Measurements from ENCODE around the gene ZW10.
A peak's percentile ranks its signal among the peaks of the same experiment; 100 is the strongest.

The ZW10 gene

GRCh38 chr11:113695207-113695606 is 78.3 kb downstream of the ZW10 start:
- ChIA-PET CTCF (no interaction called here), POLR2A (no interaction called here)
- DNase-seq (ENCODE audit: extremely low spot score), result no peak
- TF ChIP-seq, protein P1, sequence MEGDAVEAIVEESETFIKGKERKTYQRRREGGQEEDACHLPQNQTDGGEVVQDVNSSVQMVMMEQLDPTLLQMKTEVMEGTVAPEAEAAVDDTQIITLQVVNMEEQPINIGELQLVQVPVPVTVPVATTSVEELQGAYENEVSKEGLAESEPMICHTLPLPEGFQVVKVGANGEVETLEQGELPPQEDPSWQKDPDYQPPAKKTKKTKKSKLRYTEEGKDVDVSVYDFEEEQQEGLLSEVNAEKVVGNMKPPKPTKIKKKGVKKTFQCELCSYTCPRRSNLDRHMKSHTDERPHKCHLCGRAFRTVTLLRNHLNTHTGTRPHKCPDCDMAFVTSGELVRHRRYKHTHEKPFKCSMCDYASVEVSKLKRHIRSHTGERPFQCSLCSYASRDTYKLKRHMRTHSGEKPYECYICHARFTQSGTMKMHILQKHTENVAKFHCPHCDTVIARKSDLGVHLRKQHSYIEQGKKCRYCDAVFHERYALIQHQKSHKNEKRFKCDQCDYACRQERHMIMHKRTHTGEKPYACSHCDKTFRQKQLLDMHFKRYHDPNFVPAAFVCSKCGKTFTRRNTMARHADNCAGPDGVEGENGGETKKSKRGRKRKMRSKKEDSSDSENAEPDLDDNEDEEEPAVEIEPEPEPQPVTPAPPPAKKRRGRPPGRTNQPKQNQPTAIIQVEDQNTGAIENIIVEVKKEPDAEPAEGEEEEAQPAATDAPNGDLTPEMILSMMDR (IDR thresholded peaks at IDR 0.05; ENCODE audit: control extremely low read depth, extremely low read depth, low read depth, missing control alignments), result no peak

GRCh38 chr11:113694390-113694789 is 79.1 kb downstream of the ZW10 start:
- POLR2A ChIA-PET, result no interaction called here
- DNase-seq (ENCODE audit: extremely low spot score), result no peak
- CTCF ChIA-PET, result no interaction called here
- TF ChIP-seq, protein P1 (IDR thresholded peaks at IDR 0.05; ENCODE audit: control extremely low read depth, extremely low read depth, low read depth, missing control alignments), result no peak

DNA sequence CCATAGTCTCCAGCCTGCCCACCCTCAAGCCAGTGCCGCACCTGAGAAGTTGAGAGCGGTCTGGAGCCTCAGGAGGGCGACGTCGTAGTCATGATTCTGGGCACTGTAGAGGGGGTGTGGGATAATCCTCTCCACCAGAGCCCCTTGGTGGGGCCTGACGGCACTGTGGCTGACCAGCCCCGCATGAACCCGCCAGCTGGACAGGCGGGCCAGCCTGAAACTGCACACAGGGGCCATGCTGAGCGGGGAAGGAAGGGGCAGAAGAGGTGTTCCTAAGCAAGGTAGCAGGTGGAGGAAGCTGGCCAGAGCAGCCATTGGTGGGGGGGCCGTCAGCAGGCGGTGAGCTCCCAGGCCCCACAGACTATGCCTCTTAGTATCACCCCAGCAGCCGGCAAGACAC is 80.5 kb downstream of the ZW10 start:
- no peak for DNase-seq (ENCODE audit: extremely low spot score)
- POLR2A ChIA-PET, result no interaction called here
- CTCF ChIA-PET, result interaction anchor here (1.2 to 1.6 kb wide), 2 partner anchors 24 to 30 kb away, joined by 3 read pairs; no protein-coding TSS in a partner anchor

DNA sequence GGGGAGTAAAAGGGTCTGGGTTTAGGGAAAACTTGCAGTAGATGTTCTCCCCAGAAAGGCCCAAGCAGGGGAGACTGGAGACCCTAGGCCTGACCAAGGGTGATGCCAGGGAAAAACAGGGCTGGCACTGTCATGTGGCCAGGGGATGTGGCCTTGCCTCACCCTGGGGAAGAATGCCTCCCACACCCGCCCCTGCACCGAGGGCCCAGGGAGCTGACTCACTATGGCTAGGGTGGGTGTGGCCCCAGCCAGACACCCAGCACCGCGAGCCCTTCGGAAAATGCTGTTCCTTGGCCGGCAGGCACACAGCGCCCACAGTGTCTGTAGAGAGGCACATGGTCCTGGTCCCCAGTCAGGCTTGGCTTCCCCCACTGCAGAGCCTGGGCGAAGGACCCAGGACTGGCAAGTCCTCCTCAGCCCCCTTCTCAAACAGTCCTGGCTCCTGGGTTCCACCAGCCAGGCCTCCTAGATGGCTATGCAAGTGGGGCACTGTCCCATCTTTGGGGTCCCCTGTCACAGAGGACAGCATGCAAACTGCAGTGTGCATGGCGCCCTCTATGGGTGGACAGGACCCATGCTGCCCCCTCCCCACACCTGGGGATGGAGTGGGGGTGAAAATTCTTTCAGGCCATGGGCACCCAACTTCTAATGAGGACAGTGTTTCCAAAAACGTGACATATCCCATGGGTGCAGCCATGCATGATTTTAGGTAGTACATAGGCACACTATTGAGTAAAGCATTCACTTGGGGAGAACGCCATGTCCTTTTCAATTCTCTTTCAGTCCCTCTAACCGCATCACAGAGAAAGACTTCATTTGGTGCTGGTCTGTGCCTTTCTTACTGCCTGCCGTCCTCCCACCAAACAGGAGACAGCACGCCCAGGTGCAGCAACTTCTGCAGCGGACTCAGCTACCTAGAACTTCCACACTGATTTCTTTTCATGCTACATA is 82.6 kb downstream of the ZW10 start:
- TF ChIP-seq, protein P1 (IDR thresholded peaks at IDR 0.05; ENCODE audit: control extremely low read depth, extremely low read depth, low read depth, missing control alignments), result peak; percentile 55
- ChIA-PET CTCF (interaction anchor here (0.7 to 1.6 kb wide), 2 partner anchors 14 to 51 kb away, joined by 3 read pairs; no protein-coding TSS in a partner anchor), POLR2A (no interaction called here)
- peak; percentile 44 for DNase-seq (ENCODE audit: extremely low spot score)

More for the DNA sequence above, 80.5 kb downstream of the ZW10 start:
- TF ChIP-seq, protein P1 (IDR thresholded peaks at IDR 0.05; ENCODE audit: control extremely low read depth, extremely low read depth, low read depth, missing control alignments), result no peak

DNA sequence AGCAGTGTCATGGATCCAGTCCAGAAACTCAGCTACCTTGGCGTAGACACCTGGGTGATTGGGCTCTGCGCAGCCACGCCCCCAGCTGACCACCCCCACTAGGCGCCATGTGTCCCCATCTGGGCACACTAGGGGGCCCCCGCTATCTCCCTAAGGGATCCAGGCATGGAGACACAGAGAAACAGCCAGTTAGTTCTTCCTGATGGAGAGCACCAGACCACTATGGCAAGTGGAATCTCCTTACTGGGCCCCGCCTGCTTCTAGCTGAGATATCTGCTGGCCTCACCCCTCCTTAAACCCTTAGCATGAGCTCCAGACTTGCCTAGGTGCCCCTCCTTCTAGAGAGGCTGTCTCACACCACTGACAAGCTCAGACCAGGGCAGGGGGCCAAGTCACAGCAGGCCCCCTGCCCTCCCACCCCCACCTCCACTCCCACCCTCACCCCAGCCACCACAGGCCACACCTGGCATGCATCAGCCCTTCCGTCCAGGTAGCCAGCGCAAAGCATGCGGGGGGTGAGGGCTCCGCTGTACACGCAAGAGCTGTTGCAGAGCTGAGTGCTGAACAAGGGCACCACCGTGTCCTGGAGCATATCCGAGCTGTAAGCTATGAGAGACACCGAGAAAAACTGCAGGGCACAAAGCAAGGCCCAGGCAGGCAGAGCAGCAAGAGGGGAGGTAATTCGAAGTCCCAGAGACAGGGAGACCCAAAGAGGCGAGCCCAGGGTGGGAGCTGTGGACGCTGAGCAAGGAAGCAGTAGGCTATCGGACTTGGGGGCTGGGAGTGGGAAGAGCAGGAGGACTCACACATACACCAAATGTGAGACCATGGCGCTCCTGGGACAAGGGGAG is 83.5 kb downstream of the ZW10 start:
- no peak for DNase-seq (ENCODE audit: extremely low spot score)
- CTCF ChIA-PET, result interaction anchor here (1.6 kb wide), 1 partner anchor 13 kb away, joined by 3 read pairs; no protein-coding TSS in a partner anchor
- TF ChIP-seq, protein P1 (IDR thresholded peaks at IDR 0.05; ENCODE audit: control extremely low read depth, extremely low read depth, low read depth, missing control alignments), result no peak
- POLR2A ChIA-PET, result no interaction called here

GRCh38 chr11:113685654-113686359 is 87.7 kb downstream of the ZW10 start:
- TF ChIP-seq, protein P1 (IDR thresholded peaks at IDR 0.05; ENCODE audit: control extremely low read depth, extremely low read depth, low read depth, missing control alignments), result no peak
- POLR2A ChIA-PET, result no interaction called here
- no peak for DNase-seq (ENCODE audit: extremely low spot score)
- CTCF ChIA-PET, result interaction anchor here (1.3 to 1.7 kb wide), 2 partner anchors 9 to 379 kb away, joined by 4 to 7 read pairs; no protein-coding TSS in a partner anchor

All from GM10248 (cell line).